Measurements from ENCODE around the gene SND1.

DNA sequence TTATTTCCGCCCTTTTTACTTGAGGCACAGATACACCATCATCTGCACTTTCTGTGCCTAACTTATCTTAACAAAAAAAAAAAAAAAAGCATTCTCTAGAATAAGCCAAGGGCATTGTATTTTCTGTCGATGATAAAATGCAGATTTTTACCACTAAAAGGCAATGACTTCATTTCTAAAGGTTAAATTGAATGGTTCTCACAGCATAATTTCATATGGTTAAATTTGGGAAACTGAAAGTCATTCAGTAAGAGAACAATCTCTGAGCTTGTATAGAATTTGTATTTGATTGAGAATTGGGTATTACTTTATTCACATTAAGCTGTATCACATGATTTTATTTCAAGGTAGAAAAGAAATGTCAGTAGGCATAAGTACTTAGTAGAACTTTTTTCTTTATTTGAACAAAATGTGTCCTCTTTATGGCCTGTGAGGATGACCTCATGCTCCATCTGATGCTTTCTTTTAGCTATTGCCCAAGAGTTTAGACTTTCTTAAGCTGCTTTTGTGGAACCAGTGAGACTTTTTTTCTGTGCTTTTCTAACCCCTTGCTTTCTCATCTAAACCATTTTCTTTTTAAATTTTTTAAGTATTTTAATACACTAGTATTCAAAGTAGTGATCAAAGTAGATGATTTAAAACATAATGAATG, 268.9 kb downstream of the SND1 start:
- no peak for TF ChIP-seq POLR2A (IDR thresholded peaks at IDR 0.05)
- TF ChIP-seq, protein P1, sequence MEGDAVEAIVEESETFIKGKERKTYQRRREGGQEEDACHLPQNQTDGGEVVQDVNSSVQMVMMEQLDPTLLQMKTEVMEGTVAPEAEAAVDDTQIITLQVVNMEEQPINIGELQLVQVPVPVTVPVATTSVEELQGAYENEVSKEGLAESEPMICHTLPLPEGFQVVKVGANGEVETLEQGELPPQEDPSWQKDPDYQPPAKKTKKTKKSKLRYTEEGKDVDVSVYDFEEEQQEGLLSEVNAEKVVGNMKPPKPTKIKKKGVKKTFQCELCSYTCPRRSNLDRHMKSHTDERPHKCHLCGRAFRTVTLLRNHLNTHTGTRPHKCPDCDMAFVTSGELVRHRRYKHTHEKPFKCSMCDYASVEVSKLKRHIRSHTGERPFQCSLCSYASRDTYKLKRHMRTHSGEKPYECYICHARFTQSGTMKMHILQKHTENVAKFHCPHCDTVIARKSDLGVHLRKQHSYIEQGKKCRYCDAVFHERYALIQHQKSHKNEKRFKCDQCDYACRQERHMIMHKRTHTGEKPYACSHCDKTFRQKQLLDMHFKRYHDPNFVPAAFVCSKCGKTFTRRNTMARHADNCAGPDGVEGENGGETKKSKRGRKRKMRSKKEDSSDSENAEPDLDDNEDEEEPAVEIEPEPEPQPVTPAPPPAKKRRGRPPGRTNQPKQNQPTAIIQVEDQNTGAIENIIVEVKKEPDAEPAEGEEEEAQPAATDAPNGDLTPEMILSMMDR (IDR thresholded peaks at IDR 0.05) = no peak
